Rectal smooth muscle tissue (tissue), 1 donor: ENCODE data around the gene PPM1L.
"Not testable (repeated sequence)": the region's sequence is repeated elsewhere in the genome, so short reads cannot be mapped to it uniquely, and the experiment has no call there.

Experiments
- H3K27ac ChIP-seq: one replicate; pipeline ENCODE4 v1.7.0; 2013; ENCODE audit warnings: low read depth, low read length, inconsistent platforms
- H3K27me3 ChIP-seq: one replicate; pipeline ENCODE4 v1.7.0; 2013; ENCODE audit warnings: low read length; ENCODE audit not compliant: control insufficient read depth, insufficient read depth
- H3K36me3 ChIP-seq: one replicate; pipeline ENCODE4 v1.7.0; 2013; ENCODE audit warnings: low read length; ENCODE audit not compliant: control insufficient read depth, insufficient read depth
- H3K4me1 ChIP-seq: one replicate; pipeline ENCODE4 v1.7.0; 2013; ENCODE audit warnings: low read length; ENCODE audit not compliant: control insufficient read depth, insufficient read depth
- H3K4me3 ChIP-seq: one replicate; pipeline ENCODE4 v1.7.0; 2013; ENCODE audit warnings: low read length
- H3K9ac ChIP-seq: one replicate; pipeline ENCODE4 v1.7.0; 2013; ENCODE audit warnings: low read length

PPM1L gene

DNA sequence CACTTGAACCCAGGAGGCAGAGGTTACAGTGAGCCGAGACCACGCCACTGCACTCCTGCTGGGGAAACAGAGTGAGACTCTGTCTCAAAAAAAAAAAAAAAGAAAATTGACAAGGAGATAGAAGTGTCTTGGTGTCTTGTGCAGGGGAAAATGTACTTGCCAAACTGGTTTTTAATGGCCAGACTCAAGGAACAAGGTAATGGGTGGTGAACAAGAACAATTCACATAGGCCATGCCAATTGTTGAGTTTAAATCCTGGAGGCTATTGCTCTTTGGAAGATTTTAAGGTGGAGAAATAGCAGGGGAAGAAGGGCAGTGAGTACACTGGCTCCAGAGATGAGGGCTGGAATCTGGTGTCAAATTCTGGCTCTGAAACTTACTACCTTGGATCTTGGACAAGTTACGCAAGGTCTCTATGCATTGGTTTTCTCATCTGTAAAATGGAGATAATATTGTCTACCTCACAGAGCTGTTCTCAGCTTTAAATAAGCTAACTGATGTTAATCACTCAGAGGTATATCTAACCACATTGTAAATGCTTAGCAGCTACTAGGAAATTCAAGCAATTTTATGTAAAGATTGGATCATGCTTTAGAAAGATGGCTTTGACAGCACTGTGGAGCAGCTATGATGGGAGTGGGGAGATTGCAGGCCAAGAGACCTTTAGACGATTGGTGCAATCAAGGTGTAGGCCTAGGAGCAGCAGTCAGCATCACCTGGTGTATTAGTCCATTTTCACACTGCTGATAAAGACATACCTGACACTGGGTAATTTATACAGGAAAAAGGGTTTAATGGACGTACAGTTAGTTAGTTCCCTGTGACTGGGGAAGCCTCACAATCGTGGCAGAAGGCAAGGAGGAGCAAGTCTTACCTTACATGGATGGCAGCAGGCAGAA is 270.8 kb downstream of the PPM1L start:
- Histone ChIP-seq H3K27ac (no peak overlapping the region), H3K27me3 (no peaks in the 10 kb centered on the region), H3K4me1 (no peaks in the 10 kb centered on the region), H3K36me3 (no peaks in the 10 kb centered on the region), H3K9ac (no peak overlapping the region), H3K4me3 (no peak overlapping the region)

- Histone ChIP-seq H3K36me3 (no peaks in the 10 kb centered on the region), H3K9ac (no peak overlapping the region), H3K4me1 (no peaks in the 10 kb centered on the region), H3K27me3 (no peaks in the 10 kb centered on the region), H3K27ac (no peak overlapping the region), H3K4me3 (no peak overlapping the region)
Observed at GRCh38 chr3:161028555-161029153, 272.6 kb downstream of the PPM1L start.

DNA sequence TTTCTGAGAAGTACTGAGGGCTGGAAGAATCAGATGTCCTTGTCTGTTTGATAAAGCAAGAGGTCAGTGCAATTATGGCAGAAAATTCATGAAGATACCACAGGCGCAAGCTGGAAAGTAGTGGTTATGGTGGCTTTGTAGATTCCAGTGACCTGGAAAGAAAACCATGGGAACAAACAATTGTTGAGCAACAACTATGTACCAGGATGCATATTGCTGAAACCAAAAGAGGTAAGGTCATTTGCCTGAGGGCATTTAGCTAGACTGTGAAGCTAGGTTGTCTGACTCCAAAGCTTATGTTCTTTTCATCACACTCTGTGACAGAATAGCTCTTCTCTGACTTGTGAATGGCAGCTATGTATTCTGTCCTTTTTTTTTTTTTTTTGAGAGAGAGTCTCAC is 275.1 kb downstream of the PPM1L start:
- no peak overlapping the region for H3K9ac ChIP-seq
- H3K36me3 ChIP-seq = no peaks in the 10 kb centered on the region
- no peak overlapping the region for H3K27ac ChIP-seq
- H3K4me1 ChIP-seq = no peaks in the 10 kb centered on the region
- H3K4me3 ChIP-seq = no peak overlapping the region
- H3K27me3 ChIP-seq = no peaks in the 10 kb centered on the region

DNA sequence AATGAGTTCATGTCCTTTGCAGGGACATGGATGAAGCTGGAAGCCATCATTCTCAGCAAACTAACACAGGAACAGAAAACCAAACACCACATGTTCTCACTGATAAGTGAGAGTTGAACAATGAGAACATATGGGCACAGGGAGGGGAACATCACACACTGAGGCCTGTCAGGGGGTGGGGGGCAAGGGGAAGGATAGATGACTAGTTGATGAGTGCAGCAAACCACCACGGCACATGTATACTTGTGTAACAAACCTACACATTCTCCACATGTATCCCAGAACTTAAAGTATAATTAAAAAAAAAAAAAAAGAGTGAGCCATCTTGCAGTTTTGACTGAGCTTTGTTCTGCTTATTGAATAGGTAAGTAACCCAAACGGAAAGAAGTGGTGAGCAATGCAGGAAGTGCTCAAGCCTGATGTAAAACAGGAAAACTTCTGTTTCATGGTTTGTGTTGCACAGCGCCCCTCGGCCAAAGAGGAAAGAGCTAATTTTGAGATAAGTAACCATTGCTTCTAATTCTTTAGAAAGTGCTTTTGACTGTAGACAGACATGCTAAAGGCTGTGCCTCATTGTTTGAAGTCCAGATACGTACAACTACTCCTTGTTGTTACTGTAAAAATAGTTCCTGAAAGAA is 279.0 kb downstream of the PPM1L start:
- H3K27me3 ChIP-seq, H3K36me3 ChIP-seq, H3K4me1 ChIP-seq, H3K4me3 ChIP-seq, H3K27ac ChIP-seq, H3K9ac ChIP-seq: not testable (repeated sequence)

GRCh38 chr3:161035711-161036110 is 279.7 kb downstream of the PPM1L start:
- Histone ChIP-seq H3K4me3 (no peak overlapping the region), H3K36me3 (no peaks in the 10 kb centered on the region), H3K9ac (no peak overlapping the region), H3K4me1 (no peaks in the 10 kb centered on the region), H3K27me3 (no peaks in the 10 kb centered on the region), H3K27ac (no peak overlapping the region)

DNA sequence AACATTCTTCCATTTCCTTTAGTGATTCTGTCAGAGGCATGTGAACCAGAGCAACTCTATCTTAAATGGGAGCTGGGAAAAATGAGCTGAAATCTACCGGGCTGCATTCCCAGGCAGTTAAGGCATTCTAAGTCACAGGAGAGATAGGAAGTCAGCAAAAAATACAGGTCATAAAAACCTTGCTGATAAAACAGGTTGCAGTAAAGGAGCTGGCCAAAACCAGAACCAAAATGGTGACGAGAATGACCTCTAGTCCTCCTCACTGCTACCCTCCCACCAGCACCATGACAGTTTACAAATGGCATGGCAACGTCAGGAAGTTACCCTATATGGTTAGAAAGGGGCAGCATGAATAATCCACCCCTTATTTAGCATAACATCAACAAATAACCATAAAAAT is 282.7 kb downstream of the PPM1L start:
- no peak overlapping the region for H3K4me3 ChIP-seq
- no peaks in the 10 kb centered on the region for H3K4me1 ChIP-seq
- H3K36me3 ChIP-seq = no peaks in the 10 kb centered on the region
- no peak overlapping the region for H3K27ac ChIP-seq
- H3K27me3 ChIP-seq = no peaks in the 10 kb centered on the region
- H3K9ac ChIP-seq = no peak overlapping the region

DNA sequence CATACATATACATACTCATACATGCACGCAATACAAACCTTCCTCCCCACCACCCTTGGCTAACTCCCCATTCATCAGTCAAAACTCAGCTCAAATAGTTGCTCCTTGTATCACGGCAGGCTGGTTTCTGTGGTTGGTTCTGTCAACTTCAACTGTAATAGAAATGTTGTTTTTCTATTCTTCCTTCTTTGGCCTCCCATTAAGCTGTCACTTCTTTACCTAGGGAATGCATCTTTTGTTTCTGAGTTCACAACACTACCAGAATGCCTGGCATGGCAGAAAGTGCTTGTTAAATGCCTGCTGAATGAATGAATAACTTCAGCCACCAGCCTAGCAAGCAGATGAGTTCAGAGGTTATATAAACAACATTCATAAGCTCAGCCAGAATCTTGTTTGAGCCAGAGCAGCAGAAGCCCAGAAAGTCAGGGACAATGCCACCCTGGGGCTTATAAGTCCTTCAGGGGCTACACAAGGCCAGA is 286.0 kb downstream of the PPM1L start:
- Histone ChIP-seq H3K9ac (no peak overlapping the region), H3K27ac (no peak overlapping the region), H3K4me3 (no peak overlapping the region), H3K36me3 (no peaks in the 10 kb centered on the region), H3K27me3 (no peaks in the 10 kb centered on the region), H3K4me1 (no peaks in the 10 kb centered on the region)

DNA sequence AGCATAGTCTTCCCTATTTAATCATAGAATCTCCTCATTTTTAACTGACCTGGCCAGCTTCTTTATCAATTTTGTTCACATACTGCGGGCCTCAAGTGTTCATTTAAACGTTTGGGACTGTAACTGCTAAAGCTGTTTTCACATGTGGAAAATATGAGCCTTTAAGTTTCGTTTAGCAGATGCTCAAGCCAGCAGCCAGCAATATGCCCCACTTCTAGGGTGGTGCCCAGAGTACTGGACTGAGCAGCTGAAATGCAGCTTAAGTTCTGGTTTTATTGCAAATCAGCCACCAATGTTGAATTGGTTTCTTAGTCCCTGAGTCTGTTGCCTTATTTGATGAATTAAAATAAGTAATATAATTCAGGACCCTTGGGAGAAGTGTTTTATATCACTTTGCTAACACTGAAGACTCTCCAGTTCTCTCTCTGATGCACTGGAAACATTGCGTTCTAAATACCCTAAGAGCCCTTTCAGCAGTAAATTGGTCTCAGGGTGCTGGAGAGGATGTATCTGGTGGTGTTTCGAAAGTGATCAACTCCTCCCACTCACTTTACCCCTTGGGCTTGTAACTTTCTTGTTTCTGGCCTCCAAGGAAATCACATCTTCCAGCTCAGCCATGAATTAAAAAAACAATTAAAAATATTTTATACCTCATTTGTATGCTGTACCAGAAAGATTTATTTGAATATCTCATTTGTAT is 287.5 kb downstream of the PPM1L start:
- no peaks in the 10 kb centered on the region for H3K27me3 ChIP-seq
- H3K9ac ChIP-seq = no peak overlapping the region
- H3K4me3 ChIP-seq = no peak overlapping the region

GRCh38 chr3:161049683-161050248 is 293.7 kb downstream of the PPM1L start:
- H3K9ac ChIP-seq = no peak overlapping the region
- H3K27me3 ChIP-seq = no peaks in the 10 kb centered on the region
- no peak overlapping the region for H3K4me3 ChIP-seq
- H3K36me3 ChIP-seq = no peaks in the 10 kb centered on the region
- no peaks in the 10 kb centered on the region for H3K4me1 ChIP-seq
- H3K27ac ChIP-seq = no peak overlapping the region

More for the DNA sequence above, 287.5 kb downstream of the PPM1L start:
- H3K36me3 ChIP-seq = no peaks in the 10 kb centered on the region
- H3K27ac ChIP-seq = no peak overlapping the region
- no peaks in the 10 kb centered on the region for H3K4me1 ChIP-seq

DNA sequence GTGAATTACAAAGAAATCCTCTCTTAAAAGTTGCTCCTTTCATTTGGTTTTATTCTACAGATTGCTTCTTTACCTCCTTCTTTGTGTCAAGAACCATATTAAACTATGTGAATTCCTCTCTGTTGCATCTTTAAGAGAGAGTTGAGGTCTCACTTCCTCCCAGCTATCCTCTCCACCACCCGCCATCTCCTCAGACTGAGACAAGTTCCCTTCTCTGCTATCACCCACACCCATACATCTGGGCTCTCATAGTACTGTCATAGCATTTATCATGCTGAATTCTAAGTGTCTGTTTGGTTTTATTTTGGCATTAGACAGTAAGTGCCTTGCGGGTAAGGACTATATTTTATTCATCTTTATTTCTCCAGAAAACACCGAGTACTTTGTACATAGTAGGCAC is 294.9 kb downstream of the PPM1L start:
- Histone ChIP-seq H3K9ac (no peak overlapping the region), H3K27me3 (no peaks in the 10 kb centered on the region), H3K36me3 (no peaks in the 10 kb centered on the region), H3K4me1 (no peaks in the 10 kb centered on the region), H3K4me3 (no peak overlapping the region), H3K27ac (no peak overlapping the region)

GRCh38 chr3:161051856-161052255 is 295.8 kb downstream of the PPM1L start:
- Histone ChIP-seq H3K4me1 (no peaks in the 10 kb centered on the region), H3K36me3 (no peaks in the 10 kb centered on the region), H3K4me3 (no peak overlapping the region), H3K27ac (no peak overlapping the region), H3K27me3 (no peaks in the 10 kb centered on the region), H3K9ac (no peak overlapping the region)
